Left lung (tissue), 10 donors: Measurements from ENCODE around the gene SLC24A4. TPM values are rescaled to one million over a fixed set of nuclear protein-coding genes. Genes with fewer than 3 reads are reported as not detected.
"Not testable (repeated sequence)": the region's sequence is repeated elsewhere in the genome, so short reads cannot be mapped to it uniquely, and the experiment has no call there.

Source experiments
- ATAC-seq: fragments of 200-7000 bp; cut with Tn5 transposase; one replicate; pipeline ENCODE4 v1.9.1; 2020; ENCODE audit warnings: moderate library complexity
- DNase-seq, 4 donors: peaks; one replicate each; pipeline ENCODE4 v3.0.0-alpha.2; 2013 to 2020
- H3K27ac ChIP-seq, 2 donors: fragments of 200-600 bp; sonication (generic) in 1 of 2; one replicate each; pipeline versions ENCODE4 v1.5.0 to v1.8.0; 2020 to 2021
- H3K27me3 ChIP-seq, 2 donors: fragments of 200-600 bp; sonication (generic) in 1 of 2; one replicate each; pipeline versions ENCODE4 v1.5.0 to v1.8.0; 2020 to 2021
- H3K36me3 ChIP-seq, 2 donors: fragments of 200-600 bp; sonication (generic) in 1 of 2; one replicate each; pipeline versions ENCODE4 v1.5.0 to v1.8.0; 2020 to 2021
- H3K4me1 ChIP-seq, 2 donors: fragments of 200-600 bp; one replicate each; pipeline ENCODE4 v1.8.0; 2021
- H3K4me3 ChIP-seq, 2 donors: fragments of 200-600 bp; sonication (generic) in 1 of 2; one replicate each; pipeline versions ENCODE4 v1.5.0 to v1.8.0; 2020 to 2021; ENCODE audit warnings: mild to moderate bottlenecking in 1 of 2
- H3K9me3 ChIP-seq, 2 donors: fragments of 200-600 bp; sonication (generic) in 1 of 2; one replicate each; pipeline versions ENCODE4 v1.5.0 to v1.8.0; 2020 to 2021
- CTCF ChIP-seq, 2 donors: fragments of 200-600 bp; sonication (generic) in 1 of 2; IDR thresholded peaks; one replicate each; pipeline versions ENCODE4 v1.5.0 to v1.8.0; 2021; ENCODE audit warnings: antibody characterized with exemption in 2 of 2
- intact Hi-C, 2 donors: fragments of 100-400 bp; cut with DNase I; formaldehyde crosslinking; loops; one replicate each; pipeline versions ENCODE4 v1.11.2 to v1.14.2; 2022
- polyA plus RNA-seq, 6 donors: library from polyadenylated mRNA; unstranded; fragments of 120-200 nt; gene quantifications; one replicate each; pipeline ENCODE4 v1.2.1, GENCODE V29; 2013; ENCODE audit not compliant: insufficient read length in 6 of 6
- total RNA-seq, 2 donors: library from RNA; stranded (reverse); fragmentation: NEBNext Ultra II Directional; extraction: Animal tissue kit (Norgen Biotek cat#: 25700); gene quantifications; one replicate each; pipeline ENCODE4 v1.2.1, GENCODE V29; 2021
- donor health status: DM: no; HTN: yes; CAD: no.
- donor health status: DM: no; HTN: no; CAD: no.

Gene SLC24A4
- total and polyA plus RNA-seq, 8 donors, result 0.25 to 2.0 (median 0.47) TPM

GRCh38 chr14:92398888-92399636 lies 76.1 kb downstream of the SLC24A4 start:
- DNase-seq (no peak), ATAC-seq (no peak)
- no peak for TF ChIP-seq CTCF (IDR thresholded peaks at IDR 0.05)
- H3K36me3 ChIP-seq, result no peaks in the 10 kb centered on the region
- H3K27ac ChIP-seq, result peak overlapping the region in 1 of 2 donors; percentile 78
- intact Hi-C loops, result no loop called here
- no peaks in the 10 kb centered on the region for H3K9me3 ChIP-seq
- H3K4me3 ChIP-seq, result no peak overlapping the region
- peaks cover 0 to 66% of the 10 kb centered on the region in 2 donors for H3K4me1 ChIP-seq
- H3K27me3 ChIP-seq, result no peaks in the 10 kb centered on the region

GRCh38 chr14:92400579-92401444 lies 77.8 kb downstream of the SLC24A4 start:
- intact Hi-C loops, result no loop called here
- Histone ChIP-seq H3K27me3 (no peaks in the 10 kb centered on the region), H3K9me3 (no peaks in the 10 kb centered on the region), H3K4me3 (no peak overlapping the region), H3K4me1 (peaks cover 0 to 78% of the 10 kb centered on the region in 2 donors), H3K27ac (peak overlapping the region; percentile 55 to 90), H3K36me3 (no peaks in the 10 kb centered on the region)
- ATAC-seq (peak; percentile 34), DNase-seq (no peak)
- no peak for TF ChIP-seq CTCF (IDR thresholded peaks at IDR 0.05)

- TF ChIP-seq CTCF (IDR thresholded peaks at IDR 0.05), result no peak
- intact Hi-C loops, result no loop called here
Observed at GRCh38 chr14:92401561-92401960, 78.6 kb downstream of the SLC24A4 start.

GRCh38 chr14:92402500-92402899 lies 79.5 kb downstream of the SLC24A4 start:
- H3K9me3 ChIP-seq, DNase-seq, H3K36me3 ChIP-seq, intact Hi-C loops, ATAC-seq, H3K27me3 ChIP-seq, H3K4me3 ChIP-seq: not testable (repeated sequence)
- Histone ChIP-seq H3K27ac (peak overlapping the region in 1 of 2 donors; percentile 90), H3K4me1 (peaks cover 0 to 81% of the 10 kb centered on the region in 2 donors)

More at GRCh38 chr14:92401561-92401960, 78.6 kb downstream of the SLC24A4 start:
- no peaks in the 10 kb centered on the region for H3K27me3 ChIP-seq
- H3K9me3 ChIP-seq, result no peaks in the 10 kb centered on the region
- ATAC-seq (no peak), DNase-seq (no peak)
- H3K4me3 ChIP-seq, result no peak overlapping the region
- no peaks in the 10 kb centered on the region for H3K36me3 ChIP-seq
- H3K27ac ChIP-seq, result peak overlapping the region in 1 of 2 donors; percentile 90
- peaks cover 0 to 80% of the 10 kb centered on the region in 2 donors for H3K4me1 ChIP-seq

- DNase-seq, result no peak
- no peak for ATAC-seq
- H3K27me3 ChIP-seq, result no peaks in the 10 kb centered on the region
- intact Hi-C loops, result no loop called here
- no peak for TF ChIP-seq CTCF (IDR thresholded peaks at IDR 0.05)
- peak overlapping the region in 1 of 2 donors; percentile 50 for H3K27ac ChIP-seq
- no peaks in the 10 kb centered on the region for H3K36me3 ChIP-seq
- H3K9me3 ChIP-seq, result no peaks in the 10 kb centered on the region
- H3K4me1 ChIP-seq, result peaks cover 7 to 80% of the 10 kb centered on the region in 2 donors
- H3K4me3 ChIP-seq, result no peak overlapping the region
Observed at GRCh38 chr14:92404018-92404417, 81.1 kb downstream of the SLC24A4 start.
